ENCODE measurements around the gene AP2A2. TPM values are rescaled to one million over a fixed set of nuclear protein-coding genes. Genes with fewer than 3 reads are reported as not detected.

Gene AP2A2
- total RNA-seq, 1 donor from 2014 or later, result 69.7 TPM

DNA sequence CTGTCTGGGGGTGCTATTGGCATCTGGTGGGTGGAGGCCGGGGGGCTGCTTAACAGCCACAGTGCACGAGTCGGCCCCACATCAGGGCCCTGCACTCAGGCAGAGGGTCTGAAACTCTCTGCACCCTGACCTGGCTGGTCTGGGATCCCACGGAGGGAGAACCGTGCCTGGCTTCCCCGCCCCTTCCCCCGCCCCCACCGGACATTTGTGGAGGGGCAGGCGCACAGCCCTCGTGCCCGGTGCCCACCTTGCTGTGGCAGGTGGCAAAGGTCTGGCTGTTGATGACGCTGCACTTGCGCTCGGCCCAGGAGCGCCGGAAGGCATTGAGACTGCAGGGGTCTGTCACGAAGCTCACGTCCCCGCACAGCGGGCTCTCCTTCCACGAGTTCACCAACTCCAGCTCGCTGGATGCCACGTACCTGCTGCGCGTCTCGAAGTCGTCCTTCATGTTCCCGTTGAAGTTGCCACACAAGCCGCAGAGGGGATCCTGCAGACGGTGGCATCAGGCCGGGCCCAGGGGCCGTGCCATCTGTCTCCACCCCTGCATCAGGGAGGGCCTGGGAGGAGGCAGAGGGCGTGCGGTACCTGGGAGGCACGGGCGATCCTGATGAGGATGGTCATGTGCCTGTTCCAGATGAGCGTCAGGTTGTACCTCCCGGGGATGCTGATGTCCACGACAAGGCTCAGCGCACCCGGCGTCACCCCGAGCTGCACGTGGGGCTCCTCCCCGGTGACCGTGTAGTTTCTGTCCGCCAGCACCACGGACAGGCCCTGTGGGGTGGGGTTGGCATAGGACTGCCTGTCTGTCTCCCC is 99.1 kb downstream of the AP2A2 start:
- Mint-ChIP-seq H3K27me3 (ENCODE audit: low read depth) (no peaks in the 10 kb centered on the region), H3K4me1 (ENCODE audit: low read depth) (no peaks in the 10 kb centered on the region), H3K9me3 (ENCODE audit: low read depth) (no peaks in the 10 kb centered on the region), H3K4me3 (ENCODE audit: unreplicated experiment) (no peak overlapping the region), H3K27ac (ENCODE audit: unreplicated experiment) (no peak overlapping the region), H3K36me3 (ENCODE audit: low read depth) (no peaks in the 10 kb centered on the region)
- TF ChIP-seq, protein P1, sequence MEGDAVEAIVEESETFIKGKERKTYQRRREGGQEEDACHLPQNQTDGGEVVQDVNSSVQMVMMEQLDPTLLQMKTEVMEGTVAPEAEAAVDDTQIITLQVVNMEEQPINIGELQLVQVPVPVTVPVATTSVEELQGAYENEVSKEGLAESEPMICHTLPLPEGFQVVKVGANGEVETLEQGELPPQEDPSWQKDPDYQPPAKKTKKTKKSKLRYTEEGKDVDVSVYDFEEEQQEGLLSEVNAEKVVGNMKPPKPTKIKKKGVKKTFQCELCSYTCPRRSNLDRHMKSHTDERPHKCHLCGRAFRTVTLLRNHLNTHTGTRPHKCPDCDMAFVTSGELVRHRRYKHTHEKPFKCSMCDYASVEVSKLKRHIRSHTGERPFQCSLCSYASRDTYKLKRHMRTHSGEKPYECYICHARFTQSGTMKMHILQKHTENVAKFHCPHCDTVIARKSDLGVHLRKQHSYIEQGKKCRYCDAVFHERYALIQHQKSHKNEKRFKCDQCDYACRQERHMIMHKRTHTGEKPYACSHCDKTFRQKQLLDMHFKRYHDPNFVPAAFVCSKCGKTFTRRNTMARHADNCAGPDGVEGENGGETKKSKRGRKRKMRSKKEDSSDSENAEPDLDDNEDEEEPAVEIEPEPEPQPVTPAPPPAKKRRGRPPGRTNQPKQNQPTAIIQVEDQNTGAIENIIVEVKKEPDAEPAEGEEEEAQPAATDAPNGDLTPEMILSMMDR (IDR thresholded peaks at IDR 0.05), result no peak
- no peak for DNase-seq (ENCODE audit: low spot score)

DNA sequence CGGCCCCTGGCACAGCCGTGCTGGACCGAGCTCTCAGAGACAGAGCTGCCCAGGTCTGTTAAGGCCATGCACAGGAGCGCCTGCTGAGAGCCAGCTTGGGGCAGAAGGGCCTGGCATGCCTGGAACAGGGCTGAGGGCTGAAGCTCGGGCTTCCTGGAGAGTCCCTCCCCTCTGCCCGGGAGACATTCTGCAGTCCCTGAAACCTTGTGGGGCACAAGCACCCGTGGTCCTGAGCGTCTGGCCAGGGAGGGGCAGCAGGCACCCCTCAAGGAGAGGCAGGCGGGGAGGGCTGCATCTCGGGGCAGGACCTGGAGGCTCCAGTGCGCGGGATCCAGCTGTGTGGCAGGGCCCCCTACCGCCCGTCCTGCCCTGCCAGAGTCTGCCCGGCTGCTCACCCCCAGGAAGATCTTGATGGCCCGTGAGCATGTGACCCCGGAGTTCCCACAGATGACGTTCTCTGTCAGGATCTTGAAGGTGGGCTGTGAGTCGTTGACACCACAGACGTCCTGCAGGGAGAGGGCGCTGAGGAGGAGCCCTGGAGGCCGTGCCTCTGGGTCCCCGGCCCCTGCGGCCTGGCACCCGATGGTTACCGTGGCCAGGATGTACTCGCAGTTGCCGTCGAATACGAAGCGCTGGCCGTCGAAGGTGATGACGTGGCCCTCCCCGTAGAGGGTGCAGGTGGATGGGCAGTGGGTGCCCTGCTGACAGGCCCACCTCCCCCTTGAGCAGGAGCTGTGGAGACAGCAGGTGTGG is 99.9 kb downstream of the AP2A2 start:
- H3K27me3 Mint-ChIP-seq (ENCODE audit: low read depth), result no peaks in the 10 kb centered on the region
- no peak overlapping the region for H3K27ac Mint-ChIP-seq (ENCODE audit: unreplicated experiment)
- H3K4me1 Mint-ChIP-seq (ENCODE audit: low read depth), result no peaks in the 10 kb centered on the region
- H3K9me3 Mint-ChIP-seq (ENCODE audit: low read depth), result no peaks in the 10 kb centered on the region
- DNase-seq (ENCODE audit: low spot score), result no peak
- H3K36me3 Mint-ChIP-seq (ENCODE audit: low read depth), result no peaks in the 10 kb centered on the region
- H3K4me3 Mint-ChIP-seq (ENCODE audit: unreplicated experiment), result no peak overlapping the region
- TF ChIP-seq, protein P1 (IDR thresholded peaks at IDR 0.05), result no peak

DNA sequence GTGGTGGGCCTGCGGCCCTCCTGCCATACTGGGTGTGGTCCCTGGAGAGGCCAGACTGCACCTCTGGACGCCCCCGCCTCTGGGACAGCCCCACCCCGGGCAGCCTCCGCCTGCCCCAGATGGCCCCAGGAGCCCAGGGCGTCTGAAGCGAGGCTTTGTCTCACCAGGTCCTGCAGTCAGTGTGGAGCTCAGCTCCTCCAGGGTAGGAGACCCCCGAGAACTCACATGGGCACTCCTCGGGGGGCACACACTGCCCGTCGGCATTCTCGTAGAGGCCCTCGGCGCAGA is 100.4 kb downstream of the AP2A2 start:
- no peaks in the 10 kb centered on the region for H3K36me3 Mint-ChIP-seq (ENCODE audit: low read depth)
- DNase-seq (ENCODE audit: low spot score), result no peak
- no peak overlapping the region for H3K27ac Mint-ChIP-seq (ENCODE audit: unreplicated experiment)
- H3K4me3 Mint-ChIP-seq (ENCODE audit: unreplicated experiment), result no peak overlapping the region
- no peaks in the 10 kb centered on the region for H3K4me1 Mint-ChIP-seq (ENCODE audit: low read depth)
- no peaks in the 10 kb centered on the region for H3K27me3 Mint-ChIP-seq (ENCODE audit: low read depth)
- TF ChIP-seq, protein P1 (IDR thresholded peaks at IDR 0.05), result no peak
- H3K9me3 Mint-ChIP-seq (ENCODE audit: low read depth), result no peaks in the 10 kb centered on the region

DNA sequence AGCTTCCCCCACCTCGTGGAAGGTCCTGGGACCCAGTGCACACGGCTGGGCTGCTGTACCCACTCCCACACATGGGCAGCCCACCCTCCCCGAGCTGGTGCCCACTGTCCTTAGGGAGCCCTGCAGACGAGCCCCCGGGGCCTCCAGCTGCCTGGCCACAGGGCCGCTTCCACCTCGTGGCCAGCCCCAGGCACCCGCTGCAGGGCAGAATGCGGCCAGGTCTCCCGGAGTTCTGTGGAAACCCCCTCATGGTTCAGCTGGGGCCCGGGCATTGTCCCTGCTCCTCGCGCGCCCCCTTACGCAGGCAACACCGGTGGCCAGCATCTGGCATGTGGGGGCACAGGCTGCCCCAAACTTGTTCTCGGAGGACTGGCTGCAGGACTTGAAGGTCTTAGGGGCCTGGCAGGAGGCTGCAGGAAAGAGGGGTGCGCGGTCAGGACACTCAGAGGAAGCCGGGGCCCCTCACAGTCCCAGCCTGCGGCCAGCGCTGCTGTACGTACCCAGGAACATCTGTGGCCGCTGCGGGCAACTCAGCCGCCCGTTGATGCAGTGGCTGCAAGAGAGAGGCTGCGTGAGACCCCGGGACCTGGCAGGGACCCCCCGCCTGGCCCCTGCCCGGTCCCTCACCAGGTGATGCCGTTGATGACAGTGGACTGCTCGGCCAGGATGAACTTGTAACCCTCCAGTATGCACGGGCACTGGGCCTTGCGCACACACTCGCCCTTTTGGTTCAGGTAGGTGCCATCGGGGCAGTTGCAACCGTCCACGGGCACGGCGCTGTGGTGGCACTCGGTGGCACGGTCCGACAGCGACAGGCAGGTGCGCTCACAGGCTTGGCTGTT is 101.2 kb downstream of the AP2A2 start:
- TF ChIP-seq, protein P1 (IDR thresholded peaks at IDR 0.05), result no peak
- Mint-ChIP-seq H3K9me3 (ENCODE audit: low read depth) (no peaks in the 10 kb centered on the region), H3K27me3 (ENCODE audit: low read depth) (no peaks in the 10 kb centered on the region), H3K27ac (ENCODE audit: unreplicated experiment) (no peak overlapping the region), H3K36me3 (ENCODE audit: low read depth) (no peaks in the 10 kb centered on the region), H3K4me1 (ENCODE audit: low read depth) (no peaks in the 10 kb centered on the region), H3K4me3 (ENCODE audit: unreplicated experiment) (no peak overlapping the region)
- DNase-seq (ENCODE audit: low spot score), result no peak

Data from chondrocyte (in vitro differentiated cells).